ENCODE measurements around the gene HES4.
"Not testable (repeated sequence)": the region's sequence is repeated elsewhere in the genome, so short reads cannot be mapped to it uniquely, and the experiment has no call there.

Gene HES4

GRCh38 chr1:993379-993995 lies 6.4 kb downstream of the HES4 start:
- TF ChIP-seq EZH2phosphoT487 (IDR thresholded peaks at IDR 0.05; ENCODE audit: low read length) (no peak), EZH2 (optimal IDR thresholded peaks at IDR 0.05; ENCODE audit: low read depth, low read length) (no peak)
- TF ChIP-seq, protein P1, sequence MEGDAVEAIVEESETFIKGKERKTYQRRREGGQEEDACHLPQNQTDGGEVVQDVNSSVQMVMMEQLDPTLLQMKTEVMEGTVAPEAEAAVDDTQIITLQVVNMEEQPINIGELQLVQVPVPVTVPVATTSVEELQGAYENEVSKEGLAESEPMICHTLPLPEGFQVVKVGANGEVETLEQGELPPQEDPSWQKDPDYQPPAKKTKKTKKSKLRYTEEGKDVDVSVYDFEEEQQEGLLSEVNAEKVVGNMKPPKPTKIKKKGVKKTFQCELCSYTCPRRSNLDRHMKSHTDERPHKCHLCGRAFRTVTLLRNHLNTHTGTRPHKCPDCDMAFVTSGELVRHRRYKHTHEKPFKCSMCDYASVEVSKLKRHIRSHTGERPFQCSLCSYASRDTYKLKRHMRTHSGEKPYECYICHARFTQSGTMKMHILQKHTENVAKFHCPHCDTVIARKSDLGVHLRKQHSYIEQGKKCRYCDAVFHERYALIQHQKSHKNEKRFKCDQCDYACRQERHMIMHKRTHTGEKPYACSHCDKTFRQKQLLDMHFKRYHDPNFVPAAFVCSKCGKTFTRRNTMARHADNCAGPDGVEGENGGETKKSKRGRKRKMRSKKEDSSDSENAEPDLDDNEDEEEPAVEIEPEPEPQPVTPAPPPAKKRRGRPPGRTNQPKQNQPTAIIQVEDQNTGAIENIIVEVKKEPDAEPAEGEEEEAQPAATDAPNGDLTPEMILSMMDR (IDR thresholded peaks at IDR 0.05; ENCODE audit: low read length) = no peak
- H3K27ac ChIP-seq (ENCODE audit: low read length) = no peak overlapping the region
- no peak for DNase-seq
- no peaks in the 10 kb centered on the region for H3F3A ChIP-seq (ENCODE audit: insufficient read depth, low read length)
- no peak overlapping the region for H3K4me3 ChIP-seq (ENCODE audit: low read length)
- no peaks in the 10 kb centered on the region for H3K4me1 ChIP-seq (ENCODE audit: low read length)
- H3K79me2 ChIP-seq (ENCODE audit: low read length) = no peaks in the 10 kb centered on the region
- no peak overlapping the region for H3K9ac ChIP-seq (ENCODE audit: low read length)
- H4K20me1 ChIP-seq (ENCODE audit: insufficient read depth, low read length) = no peaks in the 10 kb centered on the region
- no peak overlapping the region for H2AFZ ChIP-seq (ENCODE audit: low read length)
- H3K27me3 ChIP-seq (replicated peaks; ENCODE audit: insufficient read depth, low read length) = peaks cover 90% of the 10 kb centered on the region
- no peak overlapping the region for H3K4me2 ChIP-seq (ENCODE audit: low read depth, low read length)
- H3K9me3 ChIP-seq (replicated peaks; ENCODE audit: insufficient read depth, low read length) = no peaks in the 10 kb centered on the region
- no peaks in the 10 kb centered on the region for H3K36me3 ChIP-seq (replicated peaks; ENCODE audit: insufficient read depth, low read length)
- H3K9me2 ChIP-seq (replicated peaks; ENCODE audit: insufficient read depth, low read length) = no peaks in the 10 kb centered on the region

DNA sequence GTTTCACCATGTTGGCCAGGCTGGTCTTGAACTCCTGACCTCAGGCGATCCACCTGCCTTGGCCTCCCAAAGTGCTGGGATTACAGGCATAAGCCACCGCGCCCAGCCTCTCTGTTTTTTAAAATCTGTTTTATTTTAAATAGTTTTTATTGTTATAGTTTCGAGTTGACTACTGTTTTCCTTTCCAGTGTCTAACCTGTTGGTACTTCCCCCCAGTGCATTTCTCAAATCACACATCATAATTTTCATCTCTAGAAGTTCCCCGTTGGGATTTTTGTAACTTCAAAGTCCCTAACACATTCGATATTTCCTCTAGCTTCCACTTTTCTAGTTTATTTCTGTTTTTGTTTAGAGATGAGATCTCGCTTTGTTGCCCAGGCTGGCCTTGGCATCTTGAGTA lies 7.5 kb downstream of the HES4 start:
- Histone ChIP-seq H3K4me3 (ENCODE audit: low read length) (no peak overlapping the region), H3F3A (ENCODE audit: insufficient read depth, low read length) (no peaks in the 10 kb centered on the region), H3K4me1 (ENCODE audit: low read length) (no peaks in the 10 kb centered on the region), H3K36me3 (replicated peaks; ENCODE audit: insufficient read depth, low read length) (no peaks in the 10 kb centered on the region), H2AFZ (ENCODE audit: low read length) (no peak overlapping the region), H3K27me3 (replicated peaks; ENCODE audit: insufficient read depth, low read length) (peaks cover 90% of the 10 kb centered on the region), H3K27ac (ENCODE audit: low read length) (no peak overlapping the region), H3K9me2 (replicated peaks; ENCODE audit: insufficient read depth, low read length) (no peaks in the 10 kb centered on the region), H3K4me2 (ENCODE audit: low read depth, low read length) (no peak overlapping the region), H3K9ac (ENCODE audit: low read length) (no peak overlapping the region), H3K79me2 (ENCODE audit: low read length) (no peaks in the 10 kb centered on the region), H4K20me1 (ENCODE audit: insufficient read depth, low read length) (no peaks in the 10 kb centered on the region), H3K9me3 (replicated peaks; ENCODE audit: insufficient read depth, low read length) (no peaks in the 10 kb centered on the region)
- no peak for TF ChIP-seq EZH2phosphoT487 (IDR thresholded peaks at IDR 0.05; ENCODE audit: low read length)
- TF ChIP-seq EZH2 (optimal IDR thresholded peaks at IDR 0.05; ENCODE audit: low read depth, low read length) = no peak
- TF ChIP-seq, protein P1 (IDR thresholded peaks at IDR 0.05; ENCODE audit: low read length) = no peak
- DNase-seq = no peak

GRCh38 chr1:991895-992294 lies 8.0 kb downstream of the HES4 start:
- TF ChIP-seq, protein P1 (IDR thresholded peaks at IDR 0.05; ENCODE audit: low read length) = no peak
- no peak for TF ChIP-seq EZH2phosphoT487 (IDR thresholded peaks at IDR 0.05; ENCODE audit: low read length)
- no peak for TF ChIP-seq EZH2 (optimal IDR thresholded peaks at IDR 0.05; ENCODE audit: low read depth, low read length)
- no peaks in the 10 kb centered on the region for H4K20me1 ChIP-seq (ENCODE audit: insufficient read depth, low read length)
- H3K9ac ChIP-seq (ENCODE audit: low read length) = no peak overlapping the region
- no peak for DNase-seq
- no peaks in the 10 kb centered on the region for H3K4me1 ChIP-seq (ENCODE audit: low read length)
- H3K9me2 ChIP-seq (replicated peaks; ENCODE audit: insufficient read depth, low read length) = no peaks in the 10 kb centered on the region
- H3K79me2 ChIP-seq (ENCODE audit: low read length) = no peaks in the 10 kb centered on the region
- H3K27me3 ChIP-seq (replicated peaks; ENCODE audit: insufficient read depth, low read length) = peaks cover 90% of the 10 kb centered on the region
- H3K27ac ChIP-seq (ENCODE audit: low read length) = no peak overlapping the region
- H2AFZ ChIP-seq (ENCODE audit: low read length) = no peak overlapping the region
- H3K4me3 ChIP-seq (ENCODE audit: low read length) = no peak overlapping the region
- no peak overlapping the region for H3K4me2 ChIP-seq (ENCODE audit: low read depth, low read length)
- H3K9me3 ChIP-seq (replicated peaks; ENCODE audit: insufficient read depth, low read length) = no peaks in the 10 kb centered on the region
- no peaks in the 10 kb centered on the region for H3K36me3 ChIP-seq (replicated peaks; ENCODE audit: insufficient read depth, low read length)
- no peaks in the 10 kb centered on the region for H3F3A ChIP-seq (ENCODE audit: insufficient read depth, low read length)

DNA sequence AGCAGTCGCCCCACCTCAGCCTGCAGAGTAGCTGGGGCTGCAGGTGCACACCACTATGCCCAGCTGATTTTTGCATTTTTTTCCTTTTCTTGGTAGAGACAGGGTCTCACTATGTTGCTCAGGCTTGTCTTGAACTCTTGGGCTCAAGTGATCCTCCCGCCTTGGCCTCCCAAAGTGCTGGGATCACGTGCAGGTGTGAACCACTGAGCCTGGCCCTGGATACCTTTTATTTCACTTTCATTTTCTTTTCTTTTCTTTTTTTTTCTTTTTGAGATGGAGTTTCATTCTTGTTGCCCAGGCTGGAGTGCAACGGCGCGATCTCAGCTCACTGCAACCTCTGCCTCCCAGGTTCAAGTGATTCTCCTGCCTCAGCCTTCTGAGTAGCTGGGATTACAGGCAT lies 8.6 kb downstream of the HES4 start:
- not testable (repeated sequence) for H3K79me2 ChIP-seq (ENCODE audit: low read length); H4K20me1 ChIP-seq (ENCODE audit: insufficient read depth, low read length); H3K4me3 ChIP-seq (ENCODE audit: low read length); DNase-seq; H3K9me2 ChIP-seq (replicated peaks; ENCODE audit: insufficient read depth, low read length); H3F3A ChIP-seq (ENCODE audit: insufficient read depth, low read length); H3K27ac ChIP-seq (ENCODE audit: low read length); H3K4me1 ChIP-seq (ENCODE audit: low read length); H3K9me3 ChIP-seq (replicated peaks; ENCODE audit: insufficient read depth, low read length); H2AFZ ChIP-seq (ENCODE audit: low read length); H3K4me2 ChIP-seq (ENCODE audit: low read depth, low read length); H3K9ac ChIP-seq (ENCODE audit: low read length); H3K36me3 ChIP-seq (replicated peaks; ENCODE audit: insufficient read depth, low read length)
- peaks cover 94% of the 10 kb centered on the region for H3K27me3 ChIP-seq (replicated peaks; ENCODE audit: insufficient read depth, low read length)

- not testable (repeated sequence) for H3K9ac ChIP-seq (ENCODE audit: low read length); H3K79me2 ChIP-seq (ENCODE audit: low read length); H3K9me3 ChIP-seq (replicated peaks; ENCODE audit: insufficient read depth, low read length); H4K20me1 ChIP-seq (ENCODE audit: insufficient read depth, low read length); DNase-seq; H2AFZ ChIP-seq (ENCODE audit: low read length); H3K4me2 ChIP-seq (ENCODE audit: low read depth, low read length); H3F3A ChIP-seq (ENCODE audit: insufficient read depth, low read length); H3K4me1 ChIP-seq (ENCODE audit: low read length); H3K9me2 ChIP-seq (replicated peaks; ENCODE audit: insufficient read depth, low read length); H3K27ac ChIP-seq (ENCODE audit: low read length); H3K4me3 ChIP-seq (ENCODE audit: low read length); H3K36me3 ChIP-seq (replicated peaks; ENCODE audit: insufficient read depth, low read length)
- H3K27me3 ChIP-seq (replicated peaks; ENCODE audit: insufficient read depth, low read length) = peaks cover 92% of the 10 kb centered on the region
These were observed 11.8 kb downstream of the HES4 start for GRCh38 chr1:988061-988460.

All from MM.1S (cell line).